Fibroblast of skin of right quadriceps (primary cell): ENCODE measurements around the gene NR3C1.

Experiments
- DNase-seq: peaks from one replicate; pipeline ENCODE4 v3.0.0-alpha.2; 2013

Gene NR3C1

GRCh38 chr5:143425835-143426234, 22.3 kb upstream of the NR3C1 start:
- DNase-seq: no peak

- DNase-seq: no peak
Measured at GRCh38 chr5:143418140-143418866, 14.8 kb upstream of the NR3C1 start.

GRCh38 chr5:143417503-143418139, 14.1 kb upstream of the NR3C1 start:
- DNase-seq: no peak

GRCh38 chr5:143416411-143416810, 12.9 kb upstream of the NR3C1 start:
- no peak for DNase-seq

GRCh38 chr5:143413958-143414669, 10.6 kb upstream of the NR3C1 start:
- DNase-seq: no peak

GRCh38 chr5:143412661-143413342, 9.3 kb upstream of the NR3C1 start:
- DNase-seq: peak; percentile 36

- DNase-seq: no peak
Measured at GRCh38 chr5:143409926-143410325, 6.4 kb upstream of the NR3C1 start.

- no peak for DNase-seq
Measured at GRCh38 chr5:143406408-143406807, 2.9 kb upstream of the NR3C1 start.

GRCh38 chr5:143405849-143406098, 2.3 kb upstream of the NR3C1 start:
- no peak for DNase-seq

- peak; percentile 87 for DNase-seq
Measured at GRCh38 chr5:143405063-143405848, 1.8 kb upstream of the NR3C1 start.

GRCh38 chr5:143404416-143405062, 1.1 kb upstream of the NR3C1 start:
- DNase-seq: peak; percentile 96

- no peak for DNase-seq
Measured at GRCh38 chr5:143403334-143403592, 223 bp downstream of the NR3C1 start.

GRCh38 chr5:143402553-143403333, 743 bp downstream of the NR3C1 start:
- DNase-seq: peak; percentile 32

GRCh38 chr5:143402017-143402552, 1.4 kb downstream of the NR3C1 start:
- DNase-seq: no peak

- no peak for DNase-seq
Measured at GRCh38 chr5:143401227-143402016, 2.1 kb downstream of the NR3C1 start.

- DNase-seq: no peak
Measured at GRCh38 chr5:143400541-143401226, 2.8 kb downstream of the NR3C1 start.

GRCh38 chr5:143399616-143400540, 3.6 kb downstream of the NR3C1 start:
- DNase-seq: no peak

- no peak for DNase-seq
Measured at GRCh38 chr5:143398451-143399237, 4.8 kb downstream of the NR3C1 start.
